Peyer's patch (tissue), 4 donors: ENCODE results near the gene CDC37.

Source experiments
- CTCF ChIP-seq, 6 experiments: fragments of 450-650 bp in 4 of 6; fragments of 200-600 bp in 2 of 6; sonication (generic) in 1 of 6; IDR thresholded peaks; one replicate each; pipeline ENCODE4 v1.5.1; 2017 to 2019; ENCODE audit warnings: antibody characterized with exemption in 6 of 6, mild to moderate bottlenecking in 3 of 6, moderate library complexity in 1 of 6
- POLR2A ChIP-seq, 2 donors: fragments of 450-650 bp; IDR thresholded peaks; one replicate each; pipeline ENCODE4 v1.5.1; 2017; ENCODE audit warnings: antibody characterized with exemption in 2 of 2, mild to moderate bottlenecking in 2 of 2, moderate library complexity in 2 of 2

GRCh38 chr19:10380313-10381102 is 22.8 kb downstream of the CDC37 start, which contains the start of gene TYK2:
- TF ChIP-seq CTCF (IDR thresholded peaks at IDR 0.05) (no peak), POLR2A (IDR thresholded peaks at IDR 0.05) (peak; percentile 63 to 65)
